HG03432 (cell line): ENCODE measurements around the gene SDK2.

ENCODE experiments used
- ATAC-seq: cut with Tn5 transposase; IDR thresholded peaks from one replicate; pipeline ENCODE4 v1.9.1; 2021; ENCODE audit warnings: mild to moderate bottlenecking, moderate library complexity; ENCODE audit not compliant: unreplicated experiment

Gene SDK2

GRCh38 chr17:73654241-73654640 is 10.0 kb upstream of the SDK2 start:
- no peak for ATAC-seq

DNA sequence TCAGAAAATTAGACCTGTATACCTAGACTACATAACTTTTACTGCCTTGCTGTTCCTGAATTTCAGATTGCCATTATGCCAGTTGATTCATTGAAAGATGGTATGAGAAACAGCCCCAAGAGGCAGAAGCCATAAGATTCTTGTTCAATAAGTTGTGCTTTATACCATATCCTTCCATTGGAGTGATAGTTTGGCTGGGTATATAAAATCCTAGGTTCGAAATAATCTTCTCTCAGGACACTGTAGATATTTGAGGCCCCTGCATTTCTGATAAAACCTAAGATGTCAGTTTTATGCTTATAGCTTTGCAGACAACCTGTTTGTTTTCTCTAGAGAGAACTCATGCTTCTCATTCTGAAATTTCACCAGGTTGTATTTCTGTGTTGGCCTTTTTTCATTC is 9.6 kb upstream of the SDK2 start:
- no peak for ATAC-seq

DNA sequence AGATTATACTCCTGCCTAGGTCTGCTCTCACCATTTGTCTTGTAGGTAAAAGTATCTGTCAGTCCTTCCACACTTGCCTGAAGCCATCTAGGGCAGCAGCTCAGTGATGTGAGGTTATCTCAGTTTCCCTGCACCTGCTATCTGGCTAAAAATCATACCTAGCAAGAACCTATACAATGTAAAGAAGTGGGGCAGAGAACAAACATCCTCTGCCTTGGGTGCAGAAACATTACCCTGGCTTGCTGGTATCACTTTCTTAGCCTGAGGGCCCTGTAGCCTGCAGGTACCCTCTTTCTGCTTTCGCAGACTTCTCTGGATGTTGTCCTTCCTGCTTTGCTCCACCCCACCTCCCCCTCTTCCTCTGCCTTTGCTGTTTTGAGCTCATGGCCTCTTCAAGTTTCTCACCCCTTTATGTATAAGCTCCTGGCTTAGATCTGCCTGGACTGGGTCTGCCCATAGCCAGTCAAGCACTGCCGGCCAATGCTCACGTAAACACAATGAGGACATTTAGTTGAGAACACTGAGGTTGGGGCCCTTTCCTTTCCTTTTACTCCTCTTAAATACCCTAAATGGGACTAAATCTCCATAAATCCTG is 8.7 kb upstream of the SDK2 start:
- ATAC-seq = no peak

DNA sequence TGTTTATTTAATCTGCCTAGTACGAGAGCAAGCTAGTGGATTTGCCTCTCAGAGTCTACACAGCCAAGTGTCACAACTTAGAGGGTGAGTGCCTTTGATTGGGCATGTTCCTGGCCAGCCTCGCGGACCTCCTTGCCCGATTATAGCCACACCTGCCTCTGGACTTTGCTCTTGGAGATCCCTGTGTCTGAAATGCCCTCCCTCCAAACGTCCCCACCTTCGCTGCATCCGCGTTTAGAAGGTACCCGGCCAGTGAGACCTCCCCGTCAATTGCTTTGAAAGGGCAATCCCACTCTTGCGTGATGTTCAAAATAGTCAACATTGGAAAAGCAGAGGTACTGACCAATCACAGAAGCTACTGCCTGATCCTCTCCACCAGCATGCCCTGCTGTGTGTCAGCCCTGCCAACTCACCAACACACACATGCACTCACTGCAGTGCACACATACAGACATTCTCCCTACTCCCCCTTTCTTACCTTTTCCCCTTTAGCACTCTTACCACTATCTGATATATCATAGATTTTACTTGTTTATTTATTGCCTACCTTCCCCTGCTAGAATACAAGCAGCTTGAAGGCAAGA is 6.5 kb upstream of the SDK2 start:
- ATAC-seq = no peak

GRCh38 chr17:73650140-73650539 is 5.9 kb upstream of the SDK2 start:
- ATAC-seq = no peak

- no peak for ATAC-seq
Observed at GRCh38 chr17:73648974-73649373, 4.7 kb upstream of the SDK2 start.

DNA sequence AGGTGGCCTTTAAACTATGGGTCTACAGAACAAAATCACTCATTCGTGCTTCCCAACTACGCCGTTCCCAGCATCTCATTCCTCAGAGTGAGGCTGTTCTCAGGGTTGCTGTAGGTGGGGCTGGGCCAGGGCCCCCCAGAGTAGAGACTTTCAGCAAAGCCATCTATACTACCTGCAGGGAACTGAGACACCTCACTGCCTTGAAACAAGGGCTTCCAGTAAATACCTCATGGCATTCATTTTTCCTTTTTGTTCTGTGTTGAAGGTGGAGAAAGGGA is 4.2 kb upstream of the SDK2 start:
- ATAC-seq = no peak

- no peak for ATAC-seq
Observed at GRCh38 chr17:73647772-73648542, 3.7 kb upstream of the SDK2 start.

DNA sequence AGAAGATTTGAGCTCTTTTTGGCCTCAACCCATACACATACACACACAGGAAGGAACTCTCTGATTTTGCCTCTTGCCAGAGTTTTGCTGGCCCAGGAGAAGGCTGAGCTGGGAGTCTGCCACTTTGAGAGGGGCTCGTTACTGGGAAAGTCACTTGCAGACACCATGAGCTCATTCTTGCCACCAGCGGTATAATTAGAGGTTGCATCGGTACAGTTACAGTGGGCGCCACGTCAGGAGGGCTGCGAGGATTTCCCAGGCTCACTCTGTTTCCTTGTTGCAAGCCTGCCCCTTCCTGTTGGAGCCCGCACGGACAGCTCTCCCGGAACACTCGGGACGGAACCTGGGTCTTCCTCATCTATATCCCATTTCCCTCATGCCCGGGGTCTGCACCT is 3.1 kb upstream of the SDK2 start:
- no peak for ATAC-seq

DNA sequence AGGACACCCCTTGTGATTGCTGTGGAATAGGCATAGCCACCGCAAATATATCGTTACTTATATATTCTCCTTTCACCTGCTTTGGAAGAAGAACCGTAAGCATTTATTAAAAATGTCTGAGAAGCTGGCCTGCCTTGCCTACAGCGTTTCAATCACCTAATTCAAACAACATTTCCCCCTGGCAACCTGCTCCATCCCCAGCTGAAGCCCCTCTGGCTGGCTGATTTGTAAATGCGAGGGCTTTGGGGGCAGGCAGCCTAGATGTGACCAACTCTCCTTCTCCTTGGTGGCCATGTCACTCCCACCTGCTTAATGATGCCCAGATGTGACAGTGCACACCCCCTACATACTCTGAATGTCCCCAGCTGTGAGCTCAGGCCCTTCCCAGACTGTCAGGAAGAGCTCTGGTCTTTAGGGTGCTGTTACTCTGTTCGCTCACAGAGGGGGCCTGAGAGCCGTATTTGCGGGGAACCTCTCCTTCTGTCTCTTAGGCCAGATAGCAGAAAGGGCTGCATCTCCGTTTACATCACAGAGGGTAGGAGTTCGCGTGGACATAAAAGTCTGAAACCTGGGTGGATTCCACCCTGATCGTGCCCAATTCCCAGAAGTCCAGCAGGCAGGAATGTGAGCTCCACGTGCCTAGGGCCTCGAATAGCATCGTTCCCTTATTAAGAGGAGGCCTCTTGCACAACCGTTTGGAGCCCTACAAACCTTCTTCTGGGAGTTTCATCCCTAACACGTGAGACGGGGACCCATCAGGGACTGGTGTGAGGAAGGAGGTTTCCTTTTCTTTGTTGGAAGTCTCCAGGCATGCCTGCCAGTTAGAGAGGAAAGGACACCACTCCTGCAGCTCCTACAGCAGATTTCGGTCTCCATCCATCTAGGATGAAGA is 2.4 kb upstream of the SDK2 start:
- ATAC-seq = no peak

DNA sequence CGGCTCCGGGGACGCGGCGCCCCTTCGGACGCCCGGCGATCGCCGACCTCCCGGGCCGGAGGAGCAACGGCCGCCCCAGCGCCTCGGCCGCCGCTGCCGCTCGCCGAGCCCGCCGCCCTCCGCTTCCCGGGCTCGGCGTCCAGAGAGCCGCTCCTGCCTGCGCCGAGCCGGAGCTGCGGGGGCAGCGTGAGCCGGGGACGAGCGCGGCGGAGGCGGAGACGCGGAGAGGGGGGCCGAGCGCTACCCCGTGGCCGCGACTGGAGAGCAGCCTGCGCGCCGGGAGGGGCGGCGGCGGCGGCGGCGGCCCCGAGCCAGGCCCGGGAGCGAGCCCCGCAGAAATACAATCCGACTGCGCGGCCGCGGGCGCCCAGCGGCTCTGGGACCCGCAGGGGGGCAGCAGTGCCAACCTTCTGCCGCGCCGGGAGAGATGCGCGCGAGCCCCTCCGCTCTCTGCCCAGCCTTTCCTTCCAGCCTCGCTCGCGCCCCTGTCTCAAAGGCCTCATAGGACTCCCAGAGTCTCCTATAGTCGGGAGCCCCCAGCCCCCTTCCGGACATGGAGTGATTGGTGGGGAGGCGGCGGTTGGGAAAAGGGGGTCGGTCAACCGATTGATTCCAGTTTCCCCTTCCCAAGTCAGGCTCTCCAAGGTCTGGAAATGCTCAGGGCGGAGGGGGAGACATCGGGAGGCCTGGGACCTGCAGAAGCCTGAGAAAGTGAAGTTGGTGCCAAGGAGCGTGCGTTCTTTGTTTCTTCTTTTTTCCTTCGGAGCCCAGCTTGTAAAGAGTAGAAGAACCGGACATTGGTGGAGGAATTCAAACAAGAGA is 1.0 kb upstream of the SDK2 start:
- ATAC-seq = no peak

DNA sequence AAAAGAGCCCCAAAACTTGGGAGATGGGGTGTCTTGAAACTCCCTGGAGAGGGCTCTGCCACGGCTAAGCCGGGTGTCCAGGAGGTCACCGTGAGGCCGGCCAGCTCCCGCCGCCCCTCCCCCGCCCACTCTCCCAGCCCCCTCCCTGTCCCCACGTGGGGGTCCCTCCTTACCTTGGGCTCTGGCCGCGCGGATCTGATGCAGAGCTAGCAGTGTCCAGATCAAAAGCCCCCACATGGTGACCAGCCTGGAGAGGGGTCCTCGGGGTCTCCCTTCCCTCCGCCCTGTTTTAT is 447 bp downstream of the SDK2 start:
- no peak for ATAC-seq

DNA sequence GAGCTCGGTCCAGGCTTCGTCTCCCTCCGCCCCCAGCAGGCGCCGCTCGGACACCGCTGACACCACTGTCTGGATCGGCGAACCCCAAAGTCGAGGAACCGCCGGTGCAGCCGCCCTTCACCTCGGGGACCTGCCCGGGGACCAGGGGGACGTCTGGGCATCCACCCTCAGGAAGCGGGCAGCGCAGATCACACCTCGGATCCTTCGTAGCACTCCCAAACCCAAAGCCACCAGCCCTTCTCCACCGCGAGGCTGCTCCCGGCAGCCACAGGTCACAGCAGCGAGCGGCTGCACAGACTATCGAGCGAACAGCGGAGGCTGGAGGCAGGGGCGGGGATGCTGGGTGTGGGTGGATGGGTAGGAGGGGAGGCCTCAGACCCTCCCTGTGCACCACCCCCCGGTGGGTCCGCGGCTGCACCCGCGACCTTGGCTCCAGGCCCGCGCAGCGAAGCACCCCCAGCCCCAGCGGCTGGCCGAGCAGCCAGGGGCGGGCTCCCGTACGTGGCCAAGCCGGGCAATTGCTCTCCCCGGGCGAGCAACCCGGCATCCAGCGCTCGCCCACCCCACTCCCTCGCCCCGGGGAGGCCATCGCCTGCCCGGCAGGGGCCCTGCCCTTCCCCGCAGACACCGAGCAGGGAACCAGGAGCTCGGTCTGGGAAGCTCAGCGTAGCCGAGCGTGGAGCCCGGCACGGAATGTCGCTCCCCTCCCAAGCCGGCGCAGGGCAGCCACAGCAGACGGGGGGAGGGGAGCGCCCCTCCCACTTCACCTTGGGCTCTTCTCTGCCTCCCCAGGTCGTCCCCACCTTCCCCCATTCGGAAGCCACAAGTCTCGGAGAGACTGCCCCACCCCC is 1.0 kb downstream of the SDK2 start:
- ATAC-seq = no peak

DNA sequence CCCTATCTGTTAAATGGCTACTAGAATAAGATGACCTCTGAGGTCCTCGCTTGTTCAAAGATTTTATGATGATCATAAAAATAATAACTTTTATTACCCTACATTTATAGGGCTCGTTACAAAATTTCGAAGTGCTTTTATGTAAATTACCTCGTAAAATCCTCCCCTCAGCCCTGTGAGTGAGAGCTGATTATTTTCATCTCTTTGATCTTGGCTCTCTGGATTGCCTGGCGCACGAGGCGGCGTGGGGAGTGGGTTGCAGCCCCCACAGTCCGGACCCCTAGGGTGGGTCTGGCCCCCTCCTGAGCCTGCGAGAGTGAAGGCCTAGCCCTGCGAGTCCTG is 1.6 kb downstream of the SDK2 start:
- ATAC-seq = no peak

DNA sequence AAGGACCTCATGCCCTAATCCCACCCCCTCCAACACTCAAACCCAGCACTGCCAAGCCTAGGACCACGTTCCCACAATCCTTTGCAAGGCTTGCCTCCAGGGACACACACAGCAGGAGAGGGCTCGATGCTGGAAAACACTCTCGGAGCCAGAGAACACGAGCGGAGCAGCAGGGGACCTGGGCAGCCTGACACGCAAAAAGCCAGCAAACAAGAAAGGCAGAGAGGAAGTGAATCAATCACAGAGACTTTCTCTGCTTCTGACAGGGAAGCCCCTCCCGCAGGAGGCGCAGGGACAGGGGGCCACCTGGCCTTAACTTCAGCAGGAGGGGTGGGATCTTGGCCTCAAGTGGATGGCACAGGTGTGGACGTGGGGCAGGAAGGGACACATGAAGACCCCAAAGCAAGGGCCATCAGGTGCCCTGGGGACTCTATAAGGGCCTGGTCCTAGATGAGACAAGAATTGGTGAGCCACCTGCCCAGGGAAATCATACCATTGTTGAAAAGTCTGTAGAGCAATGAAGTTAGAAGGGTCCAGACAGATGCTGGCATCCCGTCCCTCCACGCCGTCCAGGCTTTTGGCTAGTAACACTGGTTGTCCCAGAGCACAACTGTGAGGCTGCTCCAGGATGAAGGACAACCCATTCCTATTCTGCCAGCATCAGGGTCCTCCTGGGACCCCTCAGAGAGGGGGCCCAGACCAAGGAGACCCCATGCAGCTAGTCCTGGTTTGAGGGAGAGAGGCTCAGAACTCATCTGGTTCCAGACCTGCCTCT is 2.2 kb downstream of the SDK2 start:
- no peak for ATAC-seq

DNA sequence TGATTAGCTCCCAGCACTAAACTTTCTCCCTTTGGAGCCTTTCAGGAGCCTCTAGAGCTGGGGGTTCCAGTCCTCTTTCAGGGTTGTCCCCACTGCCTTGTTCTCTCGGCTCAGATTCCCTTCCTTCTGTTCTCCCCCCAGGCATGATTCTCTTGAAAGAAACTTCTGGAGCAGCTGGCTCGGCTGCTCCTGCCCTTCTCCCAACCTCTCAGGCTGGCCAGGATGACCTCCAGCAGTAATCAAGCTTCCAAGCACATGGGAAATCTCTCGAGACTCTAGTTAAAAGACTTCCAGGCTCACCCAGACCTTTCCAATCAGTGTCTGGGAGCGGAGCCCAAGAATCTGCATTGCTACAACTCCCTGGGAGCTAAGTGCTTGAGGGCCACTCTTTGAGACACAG is 3.6 kb downstream of the SDK2 start:
- ATAC-seq = no peak

DNA sequence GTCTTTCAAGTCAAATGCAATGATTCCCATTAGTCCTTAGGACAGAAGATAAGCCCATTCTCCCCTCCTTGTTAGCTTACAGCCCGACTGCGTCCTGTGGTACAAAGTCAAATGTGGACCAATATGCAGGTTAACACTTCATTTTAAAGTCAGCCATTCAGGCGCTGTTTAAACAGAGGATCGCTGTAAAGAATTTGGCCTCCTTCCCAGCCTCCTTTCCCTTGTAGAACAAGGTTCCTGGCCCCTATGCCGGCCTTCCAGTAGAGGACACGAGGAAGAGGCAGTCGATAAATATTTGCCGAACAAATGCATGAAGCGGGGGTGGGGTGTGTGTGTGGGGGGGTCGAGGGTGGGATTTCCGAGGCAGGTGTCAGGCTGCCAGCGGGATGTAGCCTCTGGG is 4.3 kb downstream of the SDK2 start:
- no peak for ATAC-seq

DNA sequence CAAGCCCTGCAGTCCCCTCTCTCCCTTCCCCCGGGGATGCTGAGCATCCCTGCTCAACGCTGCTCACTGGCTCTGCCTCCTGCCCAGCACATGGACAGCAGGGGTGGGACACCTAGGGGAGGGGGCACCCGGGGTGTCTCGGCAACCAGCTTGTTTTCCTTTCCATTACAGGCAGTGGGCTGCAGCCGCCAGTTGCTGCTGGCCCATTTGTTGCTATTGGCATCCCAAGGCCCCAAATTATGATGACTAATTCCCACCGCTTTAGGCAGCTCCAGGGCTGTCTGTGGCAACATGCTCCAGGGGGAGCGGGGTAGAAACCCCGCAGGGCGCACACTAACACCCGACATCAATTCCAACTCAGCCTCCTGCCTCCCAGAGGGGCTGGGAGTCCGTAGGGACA is 4.9 kb downstream of the SDK2 start:
- ATAC-seq = no peak

DNA sequence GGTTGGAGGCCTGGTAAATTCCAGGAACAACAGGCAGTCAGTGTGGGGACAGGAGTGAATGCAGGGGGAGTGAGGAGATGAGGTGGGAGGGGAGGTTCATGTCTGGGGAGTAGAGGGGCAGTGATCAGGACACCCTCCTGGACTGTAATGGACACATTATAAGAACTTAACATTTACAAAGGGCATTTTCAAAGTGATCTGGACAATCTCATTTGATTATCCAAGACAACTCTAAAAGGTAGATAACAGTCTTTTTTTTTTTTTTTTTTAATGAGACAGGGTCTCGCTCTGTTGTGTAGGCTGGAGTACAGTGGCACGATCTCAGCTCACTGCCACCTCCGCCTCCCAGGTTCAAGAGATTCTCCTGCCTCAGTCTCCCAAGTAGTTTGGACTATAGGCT is 5.7 kb downstream of the SDK2 start:
- no peak for ATAC-seq

DNA sequence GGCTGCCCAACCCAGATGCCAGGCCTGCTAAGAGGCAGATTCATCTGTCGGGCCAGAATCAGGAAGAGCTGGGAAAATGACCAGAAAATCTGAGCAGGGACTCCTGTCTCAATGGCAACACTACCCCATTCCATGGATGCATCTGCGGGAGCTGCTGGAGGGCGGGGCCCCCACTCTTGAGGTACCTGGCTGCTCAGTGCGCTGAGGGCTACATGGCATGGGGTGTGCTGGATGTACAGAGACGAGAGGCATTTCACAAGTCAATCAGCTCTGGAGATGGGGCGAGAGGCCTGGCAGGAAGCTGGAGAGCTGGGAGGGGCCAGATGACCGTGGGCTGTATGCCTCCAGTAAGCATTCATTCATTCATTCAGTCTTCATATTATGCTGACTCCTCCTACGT is 6.4 kb downstream of the SDK2 start:
- no peak for ATAC-seq
